WTC11 (cell line): ENCODE data around the gene STARD10. TPM values are rescaled to one million over a fixed set of nuclear protein-coding genes. Genes with fewer than 3 reads are reported as not detected.

Source experiments
- ATAC-seq: fragments of 200-7000 bp; cut with Tn5 transposase; 2 replicates; pipeline ENCODE4 v1.10.0; 2021; ENCODE audit warnings: mild to moderate bottlenecking, moderate library complexity
- CTCF ChIA-PET: fragments of 300-600 bp; sonication (Branson Sonifier 250); formaldehyde crosslinking; loops from one replicate; lab custom pipeline; 2021; ENCODE audit warnings: antibody characterized with exemption; lab: Charles Lee
- POLR2A ChIA-PET: fragments of 350-600 bp; sonication (Branson Sonifier 250); formaldehyde crosslinking; loops from one replicate; lab custom pipeline; 2021; ENCODE audit warnings: antibody characterized with exemption; lab: Charles Lee
- DNase-seq: peaks from one replicate; pipeline ENCODE4 v3.0.0; 2021; ENCODE audit warnings: low spot score
- H3K27ac Mint-ChIP-seq: 2 replicates; pipeline ENCODE4 v1.8.0; 2021; ENCODE audit warnings: mixed read lengths
- H3K27me3 Mint-ChIP-seq: 2 replicates; pipeline ENCODE4 v1.8.0; 2021; ENCODE audit warnings: low read depth, mild to moderate bottlenecking, moderate library complexity, mixed read lengths
- H3K36me3 Mint-ChIP-seq: 2 replicates; pipeline ENCODE4 v1.8.0; 2021; ENCODE audit warnings: mixed read lengths
- H3K4me1 Mint-ChIP-seq: 2 replicates; pipeline ENCODE4 v1.8.0; 2022; ENCODE audit warnings: mixed read lengths
- H3K4me3 Mint-ChIP-seq: 2 replicates; pipeline ENCODE4 v1.8.0; 2021; ENCODE audit warnings: mild to moderate bottlenecking, moderate library complexity, mixed read lengths
- H3K9me3 Mint-ChIP-seq: 2 replicates; pipeline ENCODE4 v1.8.0; 2021; ENCODE audit warnings: mixed read lengths
- ATF6 ChIP-seq: sonication (generic); formaldehyde crosslinking; IDR thresholded peaks from 2 replicates; pipeline ENCODE4 v1.8.1; 2023; ENCODE audit warnings: mild to moderate bottlenecking, missing genetic modification reagents
- CREB1 ChIP-seq: sonication (generic); formaldehyde crosslinking; IDR thresholded peaks from 2 replicates; pipeline ENCODE4 v1.8.0; 2023; ENCODE audit warnings: mild to moderate bottlenecking, missing genetic modification reagents
- CREM ChIP-seq: sonication (generic); formaldehyde crosslinking; IDR thresholded peaks from 2 replicates; pipeline ENCODE4 v1.8.1; 2022; ENCODE audit warnings: mild to moderate bottlenecking, missing genetic modification reagents, moderate library complexity
- ELF4 ChIP-seq: sonication (generic); formaldehyde crosslinking; IDR thresholded peaks from 2 replicates; pipeline ENCODE4 v1.8.1; 2022; ENCODE audit warnings: low read depth, mild to moderate bottlenecking, moderate library complexity, missing genetic modification reagents
- EMX1 ChIP-seq: fragments of 250-450 bp; sonication (Bioruptor Pico); IDR thresholded peaks from 2 replicates; pipeline ENCODE4 v1.8.0; 2021; ENCODE audit warnings: mild to moderate bottlenecking
- ESRRA ChIP-seq: sonication (generic); formaldehyde crosslinking; IDR thresholded peaks from 2 replicates; pipeline ENCODE4 v1.8.1; 2022; ENCODE audit warnings: mild to moderate bottlenecking, missing genetic modification reagents, borderline replicate concordance
- GTF2I ChIP-seq: fragments of 250-450 bp; sonication (Bioruptor Pico); conservative IDR thresholded peaks from 2 replicates; pipeline ENCODE4 v1.4.0; 2021; ENCODE audit warnings: mild to moderate bottlenecking
- JUN ChIP-seq: sonication (generic); formaldehyde crosslinking; IDR thresholded peaks from 2 replicates; pipeline ENCODE4 v1.8.0; 2023; ENCODE audit warnings: mild to moderate bottlenecking, missing genetic modification reagents
- MAX ChIP-seq: sonication (generic); formaldehyde crosslinking; IDR thresholded peaks from 2 replicates; pipeline ENCODE4 v1.8.0; 2022; ENCODE audit warnings: mild to moderate bottlenecking, missing genetic modification reagents
- MYBL2 ChIP-seq: sonication (generic); formaldehyde crosslinking; IDR thresholded peaks from 2 replicates; pipeline ENCODE4 v1.8.1; 2023; ENCODE audit warnings: mild to moderate bottlenecking, moderate library complexity, missing genetic modification reagents
- NR2C2 ChIP-seq: sonication (generic); formaldehyde crosslinking; IDR thresholded peaks from 2 replicates; pipeline ENCODE4 v1.8.0; 2022; ENCODE audit warnings: mild to moderate bottlenecking, missing genetic modification reagents
- OVOL2 ChIP-seq: fragments of 250-450 bp; sonication (Bioruptor Pico); IDR thresholded peaks from 2 replicates; pipeline ENCODE4 v1.9.0; 2021; ENCODE audit warnings: mild to moderate bottlenecking, borderline replicate concordance
- PREB ChIP-seq: sonication (generic); formaldehyde crosslinking; IDR thresholded peaks from 2 replicates; pipeline ENCODE4 v1.8.1; 2022; ENCODE audit warnings: mild to moderate bottlenecking, missing genetic modification reagents, moderate library complexity, borderline replicate concordance
- PRRX2 ChIP-seq: fragments of 250-450 bp; sonication (Bioruptor Pico); IDR thresholded peaks from 2 replicates; pipeline ENCODE4 v1.8.0; 2021; ENCODE audit warnings: mild to moderate bottlenecking
- SMAD3 ChIP-seq: sonication (generic); formaldehyde crosslinking; IDR thresholded peaks from 2 replicates; pipeline ENCODE4 v1.8.0; 2022; ENCODE audit warnings: missing genetic modification reagents, mild to moderate bottlenecking, borderline replicate concordance
- SMAD4 ChIP-seq: sonication (generic); formaldehyde crosslinking; IDR thresholded peaks from 2 replicates; pipeline ENCODE4 v1.8.0; 2022; ENCODE audit warnings: mild to moderate bottlenecking, missing genetic modification reagents
- SOX15 ChIP-seq: fragments of 250-450 bp; sonication (Bioruptor Pico); IDR thresholded peaks from 2 replicates; pipeline ENCODE4 v1.9.0; 2021; ENCODE audit warnings: mild to moderate bottlenecking
- SP1 ChIP-seq: sonication (generic); formaldehyde crosslinking; conservative IDR thresholded peaks from 2 replicates; pipeline ENCODE4 v1.8.1; 2022; ENCODE audit warnings: missing genetic modification reagents
- STAT6 ChIP-seq: sonication (generic); formaldehyde crosslinking; conservative IDR thresholded peaks from 2 replicates; pipeline ENCODE4 v1.8.1; 2023; ENCODE audit warnings: mild to moderate bottlenecking, low read depth, missing genetic modification reagents, moderate library complexity
- USF1 ChIP-seq: sonication (generic); formaldehyde crosslinking; IDR thresholded peaks from 2 replicates; pipeline ENCODE4 v1.8.0; 2022; ENCODE audit warnings: mild to moderate bottlenecking, missing genetic modification reagents
- USF2 ChIP-seq: sonication (generic); formaldehyde crosslinking; IDR thresholded peaks from 2 replicates; pipeline ENCODE4 v1.8.1; 2023; ENCODE audit warnings: mild to moderate bottlenecking, missing genetic modification reagents, moderate library complexity
- ZNF121 ChIP-seq: sonication (generic); formaldehyde crosslinking; IDR thresholded peaks from 2 replicates; pipeline ENCODE4 v1.8.0; 2023; ENCODE audit warnings: missing genetic modification reagents
- ZNF232 ChIP-seq: sonication (generic); formaldehyde crosslinking; IDR thresholded peaks from 2 replicates; pipeline ENCODE4 v1.8.0; 2022; ENCODE audit warnings: mild to moderate bottlenecking, missing genetic modification reagents
- ZNF423 ChIP-seq: fragments of 250-450 bp; sonication (Bioruptor Pico); IDR thresholded peaks from 2 replicates; pipeline ENCODE4 v2.1.2; 2022; ENCODE audit warnings: mild to moderate bottlenecking, moderate library complexity
- total RNA-seq: library from RNA; stranded (reverse); gene quantifications from 3 replicates; pipeline ENCODE4 v1.2.3, GENCODE V29; 2021

The STARD10 gene
- total RNA-seq, 1 experiment from 2014 or later, result 32.0 TPM

- no peak for TF ChIP-seq PREB
- peak; percentile 93 for TF ChIP-seq USF1 (CRISPR knock-in tag)
- no peak for TF ChIP-seq ELF4
- 0 out of 2 replicates have a peak, but pooled peaks have one; percentile 43 for TF ChIP-seq ZNF121
- 0 out of 2 replicates have a peak, but pooled peaks have one; percentile 40 for TF ChIP-seq MYBL2 (CRISPR knock-in tag)
- TF ChIP-seq GTF2I (CRISPR knock-in tag), result peak; percentile 89
- TF ChIP-seq MAX (CRISPR knock-in tag), result peak; percentile 24; the same call in 1 of the 2 replicates
- TF ChIP-seq SP1, result peak; percentile 74
Observed at GRCh38 chr11:72752088-72752914, 41.5 kb downstream of the STARD10 start, which contains the start of gene ARAP1 (continued).

GRCh38 chr11:72751116-72752087 is 42.4 kb downstream of the STARD10 start:
- DNase-seq (no peak), ATAC-seq (no peak; the same call in 1 of the 2 replicates)
- peaks cover 40% of the 10 kb centered on the region for H3K4me1 Mint-ChIP-seq
- no peaks in the 10 kb centered on the region for H3K9me3 Mint-ChIP-seq
- H3K27me3 Mint-ChIP-seq, result peaks cover 10% of the 10 kb centered on the region
- TF ChIP-seq SOX15, result no peak
- no peak for TF ChIP-seq MYBL2 (CRISPR knock-in tag)
- no peak for TF ChIP-seq JUN (CRISPR knock-in tag)
- H3K36me3 Mint-ChIP-seq, result peaks cover 7% of the 10 kb centered on the region; the same call in 1 of the 2 replicates
- ChIA-PET POLR2A (no interaction called here), CTCF (interaction anchor here (0.6 to 1.3 kb wide), 2 partner anchors 26 to 36 kb away, joined by 3 to 6 read pairs; no protein-coding TSS in a partner anchor)
- peak overlapping the region; percentile 93 for H3K4me3 Mint-ChIP-seq
- H3K27ac Mint-ChIP-seq, result no peak overlapping the region; the same call in 1 of the 2 replicates

- Mint-ChIP-seq H3K27ac (no peak overlapping the region), H3K27me3 (peaks cover 10% of the 10 kb centered on the region), H3K4me1 (peaks cover 34% of the 10 kb centered on the region), H3K4me3 (peak overlapping the region; percentile 93), H3K36me3 (peaks cover 2% of the 10 kb centered on the region; the same call in 1 of the 2 replicates), H3K9me3 (no peaks in the 10 kb centered on the region)
- ATAC-seq, result no peak
- ChIA-PET POLR2A (no interaction called here), CTCF (interaction anchor here (0.6 to 1.3 kb wide), 2 partner anchors 25 to 36 kb away, joined by 3 to 6 read pairs; no protein-coding TSS in a partner anchor)
- DNase-seq, result no peak
- TF ChIP-seq SOX15 (no peak), SMAD4 (CRISPR knock-in tag) (no peak), NR2C2 (CRISPR knock-in tag) (no peak), ESRRA (CRISPR knock-in tag) (no peak), SMAD3 (CRISPR knock-in tag) (no peak), CREM (CRISPR knock-in tag) (no peak), PRRX2 (CRISPR knock-in tag) (no peak), USF2 (CRISPR knock-in tag) (no peak), CREB1 (CRISPR knock-in tag) (no peak), ZNF232 (no peak), EMX1 (CRISPR knock-in tag) (no peak), STAT6 (CRISPR knock-in tag) (no peak), OVOL2 (CRISPR knock-in tag) (no peak), ATF6 (CRISPR knock-in tag) (no peak), ZNF423 (CRISPR knock-in tag) (no peak)
Observed at GRCh38 chr11:72750556-72751115, 43.2 kb downstream of the STARD10 start.
